Neural cell (in vitro differentiated cells): ENCODE results near the gene ZC3H12D. TPM values are rescaled to one million over a fixed set of nuclear protein-coding genes. Genes with fewer than 3 reads are reported as not detected.

Experiments
- H2AFZ ChIP-seq: fragments of 200-600, 300-800 bp; sonication (generic), shearing (Covaris generic); 2 replicates; pipeline ENCODE4 v1.6.0; 2014; ENCODE audit warnings: low read depth, mild to moderate bottlenecking, antibody characterized with exemption, low read length, moderate library complexity
- H3F3A ChIP-seq: fragments of 200-600 bp; shearing (Covaris generic); 2 replicates; pipeline ENCODE4 v1.6.1; 2016; ENCODE audit warnings: mild to moderate bottlenecking, moderate library complexity, mixed read lengths, antibody characterized with exemption, low read length; ENCODE audit not compliant: insufficient read depth, poor library complexity, severe bottlenecking
- H3K27ac ChIP-seq: fragments of 200-600, 300-800 bp; sonication (generic), shearing (Covaris generic); 2 replicates; pipeline ENCODE4 v1.5.1; 2014; ENCODE audit warnings: mild to moderate bottlenecking, low read length, moderate library complexity
- H3K27me3 ChIP-seq: fragments of 300-800, 200-600 bp; sonication (generic), shearing (Covaris generic); 2 replicates; pipeline ENCODE4 v1.6.0; 2014; ENCODE audit warnings: mild to moderate bottlenecking, low read depth, low read length, moderate library complexity; ENCODE audit not compliant: insufficient read depth
- H3K36me3 ChIP-seq: fragments of 300-800, 200-600 bp; sonication (generic), shearing (Covaris generic); 2 replicates; pipeline ENCODE4 v1.5.1; 2014; ENCODE audit warnings: mild to moderate bottlenecking, antibody characterized with exemption, low read length, moderate library complexity; ENCODE audit not compliant: insufficient read depth
- H3K4me2 ChIP-seq: fragments of 300-800, 200-600 bp; sonication (generic), shearing (Covaris generic); 2 replicates; pipeline ENCODE4 v1.6.0; 2014; ENCODE audit warnings: mild to moderate bottlenecking, low read length
- H3K4me3 ChIP-seq: fragments of 300-800, 200-600 bp; sonication (generic), shearing (Covaris generic); 2 replicates; pipeline ENCODE4 v1.5.1; 2014; ENCODE audit warnings: mild to moderate bottlenecking, low read length, moderate library complexity
- H3K79me2 ChIP-seq: fragments of 200-600 bp; shearing (Covaris generic); replicated peaks from 2 replicates; pipeline ENCODE4 v1.6.0; 2014; ENCODE audit warnings: mild to moderate bottlenecking, low read length, moderate library complexity; ENCODE audit not compliant: insufficient read depth
- H3K9ac ChIP-seq: fragments of 300-800, 200-600 bp; sonication (generic), shearing (Covaris generic); 2 replicates; pipeline ENCODE4 v1.6.1; 2016; ENCODE audit warnings: mild to moderate bottlenecking, low read length, mixed read lengths
- H3K9me2 ChIP-seq: fragments of 200-600 bp; shearing (Covaris generic); 2 replicates; pipeline ENCODE4 v1.6.1; 2016; ENCODE audit warnings: mild to moderate bottlenecking, low read length, mixed read lengths; ENCODE audit not compliant: insufficient read depth
- H3K9me3 ChIP-seq: fragments of 200-600, 300-800 bp; sonication (generic), shearing (Covaris generic); 2 replicates; pipeline ENCODE4 v1.6.1; 2016; ENCODE audit warnings: mild to moderate bottlenecking, mixed run types, low read length, moderate library complexity, mixed read lengths
- H4K20me1 ChIP-seq: fragments of 200-600 bp; shearing (Covaris generic); 2 replicates; pipeline ENCODE4 v1.6.1; 2016; ENCODE audit warnings: mild to moderate bottlenecking, mixed run types; ENCODE audit not compliant: insufficient read depth
- CTCF ChIP-seq: fragments of 450-650 bp; IDR thresholded peaks from 2 replicates; pipeline ENCODE4 v1.5.1; 2014; ENCODE audit warnings: antibody characterized with exemption, mild to moderate bottlenecking, moderate library complexity; ENCODE audit not compliant: poor library complexity, severe bottlenecking
- EP300 ChIP-seq: fragments of 450-650 bp; conservative IDR thresholded peaks from 2 replicates; pipeline ENCODE4 v1.6.1; 2014; ENCODE audit warnings: antibody characterized with exemption, mild to moderate bottlenecking, moderate library complexity; ENCODE audit not compliant: poor library complexity, severe bottlenecking
- EZH2 ChIP-seq: fragments of 200-600, 300-800 bp; shearing (Covaris generic), sonication (generic); IDR thresholded peaks from 2 replicates; pipeline ENCODE4 v1.6.1; 2014; ENCODE audit warnings: antibody characterized with exemption, low read length, borderline replicate concordance, mild to moderate bottlenecking; ENCODE audit not compliant: insufficient read depth, poor library complexity, severe bottlenecking
- POLR2AphosphoS5 ChIP-seq: IDR thresholded peaks from 2 replicates; pipeline ENCODE4 v1.6.1; 2012
- RAD21 ChIP-seq: fragments of 450-650 bp; conservative IDR thresholded peaks from 2 replicates; pipeline ENCODE4 v1.6.1; 2014; ENCODE audit warnings: antibody characterized with exemption, mild to moderate bottlenecking, moderate library complexity
- REST ChIP-seq: IDR thresholded peaks from 2 replicates; pipeline ENCODE4 v1.6.1; 2012; ENCODE audit warnings: borderline replicate concordance
- SMC3 ChIP-seq: fragments of 450-650 bp; conservative IDR thresholded peaks from 2 replicates; pipeline ENCODE4 v1.6.1; 2014; ENCODE audit warnings: antibody characterized with exemption, mild to moderate bottlenecking, moderate library complexity; ENCODE audit not compliant: poor library complexity
- TAF1 ChIP-seq: IDR thresholded peaks from 2 replicates; pipeline ENCODE4 v1.6.1; 2012; ENCODE audit warnings: low read depth
- polyA plus RNA-seq: library from polyadenylated mRNA; depleted of rRNA; stranded (reverse); fragments of >200 nt; gene quantifications from 2 replicates; pipeline ENCODE4 v1.2.3, GENCODE V29; 2014

The ZC3H12D gene
- polyA plus RNA-seq, 1 donor from 2014 or later, result 1.0 TPM

GRCh38 chr6:149451376-149452036 lies 33.3 kb downstream of the ZC3H12D start:
- peaks cover 33% of the 10 kb centered on the region for H3K27me3 ChIP-seq

More at GRCh38 chr6:149451376-149452036, 33.3 kb downstream of the ZC3H12D start:
- Histone ChIP-seq H2AFZ (no peak overlapping the region), H3K27ac (no peak overlapping the region), H3K79me2 (no peaks in the 10 kb centered on the region), H3K4me2 (no peak overlapping the region), H3K9me2 (no peaks in the 10 kb centered on the region), H4K20me1 (no peaks in the 10 kb centered on the region), H3K4me3 (no peak overlapping the region), H3K36me3 (no peaks in the 10 kb centered on the region), H3K9me3 (peaks cover 3% of the 10 kb centered on the region), H3K9ac (no peak overlapping the region), H3F3A (no peaks in the 10 kb centered on the region)
- TF ChIP-seq EZH2 (no peak), TAF1 (no peak), EP300 (no peak), POLR2AphosphoS5 (no peak), REST (no peak), CTCF (no peak), SMC3 (no peak), RAD21 (no peak)
